ENCODE measurements around the gene GPR146.

DNA sequence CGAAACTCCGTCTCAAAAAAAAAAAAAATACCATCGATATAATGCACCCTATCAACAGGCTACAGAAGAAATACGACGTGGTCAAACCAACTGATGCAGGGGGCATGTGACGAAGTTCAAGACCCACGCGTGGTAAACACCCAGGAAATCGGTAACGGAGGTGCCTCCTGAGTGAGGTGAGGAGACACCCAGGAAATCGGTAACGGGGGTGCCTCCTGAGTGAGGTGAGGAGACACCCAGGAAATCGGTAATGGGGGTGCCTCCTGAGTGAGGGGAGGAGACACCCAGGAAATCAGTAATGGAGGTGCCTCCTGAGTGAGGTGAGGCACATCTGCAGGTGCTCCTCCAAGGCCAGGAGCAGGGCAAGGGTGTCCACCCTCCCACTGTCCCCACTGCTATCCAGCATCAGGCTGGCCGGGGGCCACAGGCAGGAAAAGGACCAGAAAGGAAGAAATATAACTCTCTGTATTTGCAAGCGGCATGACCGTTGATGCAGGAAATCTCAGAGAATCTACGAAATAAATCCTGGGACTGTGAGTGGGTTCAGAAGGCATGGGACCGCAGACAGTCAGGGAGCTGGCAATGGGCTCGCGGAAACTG, 10.7 kb upstream of the GPR146 start:
- TF ChIP-seq POLR2A (IDR thresholded peaks at IDR 0.05) (no peak), POLR2AphosphoS5 (IDR thresholded peaks at IDR 0.05) (no peak)
- TF ChIP-seq, protein P1, sequence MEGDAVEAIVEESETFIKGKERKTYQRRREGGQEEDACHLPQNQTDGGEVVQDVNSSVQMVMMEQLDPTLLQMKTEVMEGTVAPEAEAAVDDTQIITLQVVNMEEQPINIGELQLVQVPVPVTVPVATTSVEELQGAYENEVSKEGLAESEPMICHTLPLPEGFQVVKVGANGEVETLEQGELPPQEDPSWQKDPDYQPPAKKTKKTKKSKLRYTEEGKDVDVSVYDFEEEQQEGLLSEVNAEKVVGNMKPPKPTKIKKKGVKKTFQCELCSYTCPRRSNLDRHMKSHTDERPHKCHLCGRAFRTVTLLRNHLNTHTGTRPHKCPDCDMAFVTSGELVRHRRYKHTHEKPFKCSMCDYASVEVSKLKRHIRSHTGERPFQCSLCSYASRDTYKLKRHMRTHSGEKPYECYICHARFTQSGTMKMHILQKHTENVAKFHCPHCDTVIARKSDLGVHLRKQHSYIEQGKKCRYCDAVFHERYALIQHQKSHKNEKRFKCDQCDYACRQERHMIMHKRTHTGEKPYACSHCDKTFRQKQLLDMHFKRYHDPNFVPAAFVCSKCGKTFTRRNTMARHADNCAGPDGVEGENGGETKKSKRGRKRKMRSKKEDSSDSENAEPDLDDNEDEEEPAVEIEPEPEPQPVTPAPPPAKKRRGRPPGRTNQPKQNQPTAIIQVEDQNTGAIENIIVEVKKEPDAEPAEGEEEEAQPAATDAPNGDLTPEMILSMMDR (IDR thresholded peaks at IDR 0.05) = no peak
